Measurements from ENCODE around the gene OR2T1. TPM values are rescaled to one million over a fixed set of nuclear protein-coding genes. Genes with fewer than 3 reads are reported as not detected.
"Not testable (repeated sequence)": the region's sequence is repeated elsewhere in the genome, so short reads cannot be mapped to it uniquely, and the experiment has no call there.

The OR2T1 gene
- total and polyA plus RNA-seq, 2 of the 8 experiments (the other 6 are each of a cell fraction or from before 2014, with no cell fraction given) = not detected

DNA sequence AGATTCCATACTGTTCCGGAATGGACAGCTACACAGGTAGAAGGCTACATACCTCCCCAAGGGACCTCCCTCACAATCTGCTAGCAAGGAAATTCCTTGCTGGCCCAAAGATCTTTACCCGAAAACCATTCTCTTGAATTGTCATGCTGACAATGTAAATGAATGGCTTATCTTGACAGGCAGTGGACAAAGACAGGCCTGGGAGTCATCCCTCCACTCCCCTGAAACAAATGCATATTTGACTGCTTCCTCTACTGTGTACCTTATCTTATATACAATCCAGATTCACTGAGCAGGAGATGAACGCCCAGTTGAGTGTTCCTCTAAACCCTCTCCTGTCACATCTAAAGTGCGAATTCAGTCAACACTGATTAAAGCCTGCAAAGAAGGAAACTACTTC lies 41.8 kb downstream of the OR2T1 start:
- H3K4me2 ChIP-seq (ENCODE audit: insufficient read depth in 1 of 2, low read depth in 2 of 2, low read length in 2 of 2); DNase-seq (ENCODE audit: low read depth in 1 of 2, low spot score in 2 of 2); H2BK5ac ChIP-seq (ENCODE audit: low read depth, low read length); H3K23ac ChIP-seq (ENCODE audit: insufficient read length); H4K8ac ChIP-seq (ENCODE audit: extremely low read depth, insufficient read depth, low read length); H3K23me2 ChIP-seq (ENCODE audit: low read depth, low read length); CTCF ChIA-PET (ENCODE audit: partially characterized antibody); H3K18ac ChIP-seq (ENCODE audit: extremely low read depth, low read length); H3K79me1 ChIP-seq (ENCODE audit: low read depth, low read length); H4K5ac ChIP-seq (ENCODE audit: insufficient read length, low read depth, low read length); H2BK20ac ChIP-seq (ENCODE audit: low read length); FAIRE-seq; H3K79me2 ChIP-seq (ENCODE audit: control insufficient read depth in 1 of 2, insufficient read depth in 2 of 2, low read length in 2 of 2); H3K4ac ChIP-seq (replicated peaks; ENCODE audit: insufficient read length, low read depth, low read length); H3K27me3 ChIP-seq (replicated peaks in 1 of 4; ENCODE audit: control insufficient read depth in 3 of 4, extremely low read depth in 1 of 4, insufficient read depth in 3 of 4, low read length in 3 of 4); H2AK5ac ChIP-seq (ENCODE audit: low read depth, low read length); H4K20me1 ChIP-seq (replicated peaks in 1 of 2; ENCODE audit: control insufficient read depth in 1 of 2, insufficient read depth in 2 of 2, low read length in 2 of 2); H2BK15ac ChIP-seq (ENCODE audit: low read length); H2AFZ ChIP-seq (ENCODE audit: low read length); H3K36me3 ChIP-seq (ENCODE audit: control insufficient read depth in 2 of 4, insufficient read depth in 4 of 4, low read length in 3 of 4); H2BK12ac ChIP-seq (ENCODE audit: low read depth, low read length); H4K91ac ChIP-seq (replicated peaks; ENCODE audit: insufficient read length, low read length); H3K14ac ChIP-seq (ENCODE audit: insufficient read length); H3K4me3 ChIP-seq (ENCODE audit: extremely low read depth in 1 of 4, insufficient read depth in 2 of 4, low read depth in 3 of 4, low read length in 4 of 4); H3K27ac ChIP-seq (ENCODE audit: low read depth, low read length); H3K4me1 ChIP-seq (replicated peaks in 1 of 4; ENCODE audit: control insufficient read depth in 3 of 4, insufficient read depth in 4 of 4, low read length in 3 of 4); H2BK120ac ChIP-seq (replicated peaks; ENCODE audit: low read depth, low read length); H3K56ac ChIP-seq (replicated peaks; ENCODE audit: insufficient read length, low read depth, low read length); H3K9ac ChIP-seq (replicated peaks in 1 of 4; ENCODE audit: extremely low read depth in 1 of 4, low read depth in 3 of 4, low read length in 3 of 4); POLR2A ChIA-PET (ENCODE audit: partially characterized antibody): not testable (repeated sequence)
- H3K9me3 ChIP-seq (ENCODE audit: insufficient read depth in 2 of 2, low read depth in 1 of 2, low read length in 1 of 2) = peaks cover 18 to 26% of the 10 kb centered on the region in 2 experiments
- WGBS, 2 experiments (ENCODE audit: extremely low coverage in 1 of 2, insufficient coverage in 1 of 2, insufficient read length in 1 of 2, insufficient replicate concordance in 2 of 2, low coverage in 1 of 2, low lambda C conversion rate in 2 of 2, missing lambda C conversion rate in 1 of 2) = 88% methylated on average over 4 of the region's 4 CpGs; no CpG with 5 or more reads in 1 of the 2 experiments

DNA sequence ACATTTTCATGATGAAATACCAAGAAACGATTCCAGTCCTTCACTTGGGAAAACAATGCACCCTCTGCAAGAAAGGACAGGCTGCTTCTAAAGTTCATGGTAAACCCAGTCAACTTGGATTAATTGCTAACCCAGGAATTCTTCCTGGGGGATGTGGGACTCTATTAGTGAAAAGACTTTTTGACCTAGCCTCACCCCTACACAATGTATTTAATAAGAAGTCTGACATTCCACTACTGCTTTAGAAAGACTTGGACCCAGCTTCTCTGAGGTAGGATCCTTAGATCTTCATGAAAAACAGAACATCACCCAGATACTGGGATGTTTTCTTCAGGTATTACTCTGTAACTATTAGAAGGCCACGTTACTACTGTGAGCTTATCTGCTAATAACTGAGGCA lies 42.6 kb downstream of the OR2T1 start, which contains the start of gene OR2T2:
OR2T2 (plus strand) TSS at position 239 of the 400 bp plus-strand sequence. CDS start 7,161 bp downstream, outside the sequence.
- FAIRE-seq; H2BK20ac ChIP-seq (ENCODE audit: low read length); DNase-seq (ENCODE audit: low read depth in 1 of 2, low spot score in 2 of 2); H4K91ac ChIP-seq (replicated peaks; ENCODE audit: insufficient read length, low read length); H3K27me3 ChIP-seq (replicated peaks in 1 of 4; ENCODE audit: control insufficient read depth in 3 of 4, extremely low read depth in 1 of 4, insufficient read depth in 3 of 4, low read length in 3 of 4); H2AFZ ChIP-seq (ENCODE audit: low read length); H2BK15ac ChIP-seq (ENCODE audit: low read length); POLR2A ChIA-PET (ENCODE audit: partially characterized antibody); H3K23me2 ChIP-seq (ENCODE audit: low read depth, low read length); H3K79me1 ChIP-seq (ENCODE audit: low read depth, low read length); H3K23ac ChIP-seq (ENCODE audit: insufficient read length); H3K4me2 ChIP-seq (ENCODE audit: insufficient read depth in 1 of 2, low read depth in 2 of 2, low read length in 2 of 2); H3K79me2 ChIP-seq (ENCODE audit: control insufficient read depth in 1 of 2, insufficient read depth in 2 of 2, low read length in 2 of 2); H4K5ac ChIP-seq (ENCODE audit: insufficient read length, low read depth, low read length); H3K27ac ChIP-seq (ENCODE audit: low read depth, low read length); H2BK12ac ChIP-seq (ENCODE audit: low read depth, low read length); CTCF ChIA-PET (ENCODE audit: partially characterized antibody); H3K36me3 ChIP-seq (ENCODE audit: control insufficient read depth in 2 of 4, insufficient read depth in 4 of 4, low read length in 3 of 4); H3K4me1 ChIP-seq (replicated peaks in 1 of 4; ENCODE audit: control insufficient read depth in 3 of 4, insufficient read depth in 4 of 4, low read length in 3 of 4); H2BK5ac ChIP-seq (ENCODE audit: low read depth, low read length); H3K4ac ChIP-seq (replicated peaks; ENCODE audit: insufficient read length, low read depth, low read length); H2BK120ac ChIP-seq (replicated peaks; ENCODE audit: low read depth, low read length); H3K4me3 ChIP-seq (ENCODE audit: extremely low read depth in 1 of 4, insufficient read depth in 2 of 4, low read depth in 3 of 4, low read length in 4 of 4); H3K18ac ChIP-seq (ENCODE audit: extremely low read depth, low read length); H3K9ac ChIP-seq (replicated peaks in 1 of 4; ENCODE audit: extremely low read depth in 1 of 4, low read depth in 3 of 4, low read length in 3 of 4); H4K20me1 ChIP-seq (replicated peaks in 1 of 2; ENCODE audit: control insufficient read depth in 1 of 2, insufficient read depth in 2 of 2, low read length in 2 of 2); H3K56ac ChIP-seq (replicated peaks; ENCODE audit: insufficient read length, low read depth, low read length); H2AK5ac ChIP-seq (ENCODE audit: low read depth, low read length); H4K8ac ChIP-seq (ENCODE audit: extremely low read depth, insufficient read depth, low read length); H3K14ac ChIP-seq (ENCODE audit: insufficient read length): not testable (repeated sequence)
- H3K9me3 ChIP-seq (ENCODE audit: insufficient read depth in 2 of 2, low read depth in 1 of 2, low read length in 1 of 2) = peaks cover 14 to 26% of the 10 kb centered on the region in 2 experiments
- 40% methylated on average over 1 of the region's 2 CpGs; no CpG with 5 or more reads in 1 of the 2 experiments for WGBS, 2 experiments (ENCODE audit: extremely low coverage in 1 of 2, insufficient coverage in 1 of 2, insufficient read length in 1 of 2, insufficient replicate concordance in 2 of 2, low coverage in 1 of 2, low lambda C conversion rate in 2 of 2, missing lambda C conversion rate in 1 of 2)
